ENCODE measurements around the gene NEK8.

The NEK8 gene

DNA sequence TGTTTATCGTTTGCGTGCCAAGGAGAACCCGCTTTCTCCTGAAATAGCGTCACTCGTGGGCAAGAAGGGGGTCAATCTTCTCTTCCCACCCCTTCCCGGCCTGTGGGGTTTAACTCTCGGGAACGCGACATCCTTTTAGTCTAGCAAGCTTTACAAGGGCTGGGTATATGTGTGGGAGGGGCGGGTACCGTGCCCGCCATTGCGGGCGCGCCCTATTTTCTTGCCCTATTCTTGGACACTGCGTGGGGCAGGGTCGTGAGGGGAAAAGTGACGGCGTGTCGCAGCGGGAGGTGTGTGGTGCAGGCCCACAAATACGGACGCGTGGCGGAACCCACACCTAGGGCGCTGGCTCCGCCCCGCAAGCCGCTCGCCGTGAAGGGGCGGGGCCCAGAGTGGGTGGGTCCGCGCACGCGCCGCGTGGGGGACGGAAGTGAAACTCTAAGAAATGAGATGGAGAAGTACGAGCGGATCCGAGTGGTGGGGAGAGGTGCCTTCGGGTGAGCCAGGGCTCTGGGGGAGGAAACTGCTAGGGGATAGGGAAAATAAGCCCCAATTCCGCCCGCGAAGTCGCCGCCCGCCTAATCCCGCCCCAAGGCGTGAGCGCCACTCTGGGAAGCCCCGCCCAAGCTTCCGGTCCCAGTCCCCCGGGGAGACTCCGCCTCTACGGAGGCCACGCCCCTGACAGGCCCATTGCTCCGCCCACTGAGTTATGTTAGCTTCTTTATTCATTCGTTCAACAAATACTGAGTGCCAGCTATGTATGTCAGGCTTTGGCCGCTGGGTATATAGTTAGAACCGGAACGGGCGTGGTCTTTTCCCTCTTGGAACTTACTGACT is at the start of gene NEK8:
TSS of gene NEK8 (plus strand) at position 425 of the 837 bp plus-strand sequence. CDS start at position 451, 26 bp downstream.
- no peak for DNase-seq (ENCODE audit: low read depth)

DNA sequence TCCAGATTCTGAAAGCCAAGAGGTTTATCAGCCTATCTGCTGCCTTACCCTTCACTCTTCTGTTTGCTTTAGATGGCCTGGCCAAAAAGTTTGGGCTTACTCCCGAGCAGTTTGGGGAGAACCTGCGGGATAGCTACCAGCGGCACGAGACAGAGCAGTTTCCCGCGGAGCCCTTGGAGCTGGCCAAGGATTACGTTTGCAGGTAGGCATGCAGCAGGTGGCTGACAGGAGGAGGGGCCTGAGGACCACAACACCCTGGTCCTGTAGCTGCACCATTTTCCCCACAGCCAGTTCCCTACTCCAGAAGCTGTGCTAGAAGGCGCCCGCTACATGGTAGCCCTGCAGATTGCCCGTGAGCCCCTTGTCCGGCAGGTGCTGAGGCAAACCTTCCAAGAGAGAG is 45.9 kb upstream of the NEK8 start:
- DNase-seq (ENCODE audit: low read depth): no peak

DNA sequence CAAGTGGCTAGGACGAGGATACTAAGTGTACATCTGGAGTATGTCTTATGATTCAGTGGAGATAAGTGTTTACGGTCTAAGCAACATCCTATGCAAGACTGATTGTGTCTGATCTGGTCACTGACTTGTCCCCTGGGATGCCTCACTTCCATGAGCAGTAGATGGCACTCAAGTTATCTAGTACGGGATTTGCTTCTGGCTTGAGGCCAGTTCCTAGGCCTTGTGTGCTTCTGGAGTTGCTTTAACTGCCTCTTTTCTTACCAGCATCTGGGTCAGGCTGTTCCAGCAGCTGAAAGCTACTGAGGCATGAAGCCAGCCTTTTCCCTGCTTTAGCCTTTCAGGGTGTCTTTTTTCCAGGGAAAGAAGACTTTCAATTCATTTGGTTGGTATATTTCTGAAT is 43.6 kb upstream of the NEK8 start:
- DNase-seq (ENCODE audit: low read depth): no peak

DNA sequence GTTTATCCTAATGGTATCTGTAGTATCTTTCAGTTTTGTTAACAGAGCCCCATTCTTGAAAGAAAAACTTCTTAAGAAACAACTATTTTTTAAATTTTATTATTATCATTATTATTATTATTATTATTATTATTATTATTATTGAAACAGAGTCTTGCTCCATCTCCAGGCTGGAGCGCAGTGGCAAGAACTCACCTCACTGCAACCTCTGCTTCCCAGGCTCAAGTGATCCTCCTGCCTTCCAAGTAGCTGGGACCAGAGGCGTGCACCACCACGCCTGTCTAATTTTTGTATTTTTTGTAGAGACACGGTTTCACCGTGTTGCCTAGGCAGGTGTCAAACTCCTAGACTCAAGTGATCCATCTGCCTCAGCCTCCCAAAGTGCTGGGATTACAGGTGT is 43.2 kb upstream of the NEK8 start:
- no peak for DNase-seq (ENCODE audit: low read depth)

- DNase-seq (ENCODE audit: low read depth): no peak
These were observed 42.3 kb upstream of the NEK8 start for GRCh38 chr17:28686296-28686695.

DNA sequence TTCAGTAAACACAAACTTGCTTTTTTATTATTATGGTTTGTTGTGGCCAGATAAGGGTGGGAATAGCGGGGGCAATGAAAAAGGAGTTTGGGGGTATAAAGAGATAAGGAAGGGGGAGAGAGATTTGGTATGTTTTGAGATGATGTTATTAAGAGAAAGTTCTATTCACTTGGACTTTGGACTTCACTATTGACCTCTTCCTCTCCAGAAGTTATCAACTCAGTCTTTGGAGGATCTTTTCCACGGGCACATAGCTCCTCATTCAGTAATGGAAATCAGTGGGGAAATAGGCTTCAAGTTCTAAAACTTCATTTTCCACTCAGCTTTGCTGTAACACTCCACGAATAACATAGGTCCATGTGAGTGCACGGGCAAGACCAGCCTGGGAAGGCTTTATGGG is 40.1 kb upstream of the NEK8 start:
- DNase-seq (ENCODE audit: low read depth): no peak

DNA sequence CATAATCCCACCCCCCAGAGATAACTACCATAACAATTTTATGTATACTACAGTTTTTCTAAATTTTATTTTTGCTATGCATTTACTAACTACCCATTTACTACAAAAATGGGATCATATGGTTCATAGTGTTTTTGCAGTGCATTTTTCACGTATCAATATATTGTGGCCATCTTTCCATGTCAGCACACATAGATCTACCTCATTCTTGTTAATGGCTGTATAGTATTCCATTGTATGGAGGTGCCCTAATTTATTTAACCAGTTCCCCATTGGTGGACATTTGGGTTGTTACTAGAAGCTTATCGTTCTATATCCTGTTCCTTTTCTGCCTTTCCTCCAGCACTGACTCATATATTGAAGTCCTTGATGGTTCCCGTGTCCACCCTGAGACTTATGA is 39.6 kb upstream of the NEK8 start:
- no peak for DNase-seq (ENCODE audit: low read depth)

DNA sequence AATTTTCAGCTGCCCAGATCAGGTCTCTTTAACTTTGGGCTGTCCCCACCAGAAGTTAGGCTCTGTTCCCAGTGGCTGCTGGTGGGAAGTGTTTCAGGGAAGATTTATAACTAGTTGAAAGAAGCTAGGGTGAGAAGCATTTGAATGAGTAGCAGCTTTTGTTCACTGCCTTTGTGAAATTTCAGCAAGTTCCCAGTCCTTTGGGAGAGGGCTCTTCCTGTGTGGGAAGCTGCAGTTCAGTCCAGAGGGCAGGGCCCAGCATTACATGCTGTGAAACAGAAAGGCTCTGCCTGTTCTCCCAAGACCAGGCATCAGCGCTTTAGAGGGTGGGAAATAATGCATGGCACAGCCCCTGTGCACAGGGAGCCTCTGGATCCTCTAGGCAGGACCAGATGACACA is 34.7 kb upstream of the NEK8 start:
- no peak for DNase-seq (ENCODE audit: low read depth)

DNA sequence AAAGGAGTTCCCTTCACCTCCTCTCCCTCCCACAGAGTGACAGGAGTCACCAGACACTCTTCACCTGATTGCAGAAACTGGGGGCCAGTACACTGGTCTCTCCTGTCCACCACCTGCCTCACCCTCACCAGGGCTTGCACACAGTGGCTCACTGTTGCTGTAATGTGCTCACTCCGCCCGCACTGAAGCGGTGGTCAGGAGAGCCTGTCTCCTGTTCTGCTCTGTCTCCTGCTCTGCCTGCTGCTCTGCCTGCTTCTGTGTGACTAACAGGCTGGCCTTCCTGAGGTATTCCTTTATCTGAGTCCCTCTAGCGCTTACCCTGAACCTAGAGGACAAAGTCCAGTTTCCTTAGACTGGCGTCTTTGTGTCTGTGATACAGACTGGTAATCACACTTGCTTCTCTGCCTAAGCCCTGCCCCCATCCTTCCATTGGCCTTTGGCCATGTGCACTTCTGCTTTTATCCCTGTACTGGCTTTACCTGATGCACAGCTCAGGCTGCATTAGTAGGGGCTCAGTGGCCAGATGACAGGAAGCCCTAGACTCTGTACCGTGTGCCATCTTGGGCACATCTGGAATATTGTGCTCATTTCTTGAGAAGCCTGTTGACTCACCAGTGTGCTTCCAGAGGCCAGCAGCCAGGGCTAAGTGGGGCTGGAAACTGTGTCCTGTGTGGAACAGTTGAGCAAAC is 30.2 kb upstream of the NEK8 start:
- DNase-seq (ENCODE audit: low read depth): no peak

DNA sequence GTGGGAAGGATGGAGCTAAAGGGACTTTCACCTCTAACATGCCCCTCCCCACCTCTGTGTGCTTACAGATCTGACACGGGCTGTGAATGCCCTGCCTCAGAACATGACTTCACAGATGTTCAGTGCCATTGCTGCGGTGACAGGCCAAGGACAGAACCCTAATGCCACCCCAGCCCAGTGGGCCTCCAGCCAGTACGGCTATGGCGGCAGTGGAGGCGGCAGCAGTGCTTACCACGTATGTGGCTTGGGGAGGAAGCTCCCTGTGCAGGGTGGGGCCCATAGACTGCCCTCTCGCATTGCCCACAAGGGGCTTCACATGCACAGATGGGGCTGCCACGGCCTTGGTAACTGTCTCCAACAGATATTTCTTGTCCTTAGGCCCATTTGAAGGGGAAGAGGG is 28.3 kb upstream of the NEK8 start:
- DNase-seq (ENCODE audit: low read depth): no peak

GRCh38 chr17:28700830-28701492 is 27.6 kb upstream of the NEK8 start:
- no peak for DNase-seq (ENCODE audit: low read depth)

DNA sequence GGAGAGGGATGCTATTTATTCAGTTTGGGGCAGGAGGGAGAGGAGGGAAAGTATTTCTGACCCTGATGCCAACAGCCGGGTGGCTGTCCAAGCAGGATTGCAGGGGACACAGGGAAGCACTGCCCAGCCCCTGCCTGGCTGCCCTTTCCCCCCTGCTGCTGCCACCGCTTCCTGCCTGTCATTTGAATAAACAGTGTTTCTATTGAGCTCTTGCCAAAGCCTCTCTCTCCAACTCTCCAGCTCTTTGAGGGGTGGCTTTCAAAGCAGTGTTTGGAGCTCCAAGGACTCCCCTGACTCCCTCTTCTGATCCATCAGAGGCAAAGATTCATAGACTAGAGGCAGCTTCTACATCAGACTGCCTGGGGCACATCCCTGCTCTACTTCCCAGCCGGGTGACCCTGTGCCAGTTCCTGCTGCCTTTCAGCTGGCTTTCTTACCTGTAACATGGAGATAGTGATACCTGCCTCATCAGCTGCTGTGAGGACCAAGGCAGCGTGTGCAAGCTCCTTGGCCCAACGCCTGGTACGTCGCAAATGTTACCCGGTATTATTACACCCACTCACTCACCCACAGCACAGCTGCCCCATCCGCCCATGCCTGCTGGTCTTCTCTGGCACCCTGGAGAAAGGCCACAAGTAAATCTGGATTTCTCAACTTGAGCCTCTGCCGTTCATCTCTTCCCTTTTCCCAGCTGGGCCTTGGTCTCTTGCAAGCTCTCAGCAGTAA is 26.4 kb upstream of the NEK8 start:
- no peak for DNase-seq (ENCODE audit: low read depth)

- no peak for DNase-seq (ENCODE audit: low read depth)
These were observed 25.8 kb upstream of the NEK8 start for GRCh38 chr17:28702752-28703150.

GRCh38 chr17:28703552-28704218 is 24.9 kb upstream of the NEK8 start:
- no peak for DNase-seq (ENCODE audit: low read depth)

DNA sequence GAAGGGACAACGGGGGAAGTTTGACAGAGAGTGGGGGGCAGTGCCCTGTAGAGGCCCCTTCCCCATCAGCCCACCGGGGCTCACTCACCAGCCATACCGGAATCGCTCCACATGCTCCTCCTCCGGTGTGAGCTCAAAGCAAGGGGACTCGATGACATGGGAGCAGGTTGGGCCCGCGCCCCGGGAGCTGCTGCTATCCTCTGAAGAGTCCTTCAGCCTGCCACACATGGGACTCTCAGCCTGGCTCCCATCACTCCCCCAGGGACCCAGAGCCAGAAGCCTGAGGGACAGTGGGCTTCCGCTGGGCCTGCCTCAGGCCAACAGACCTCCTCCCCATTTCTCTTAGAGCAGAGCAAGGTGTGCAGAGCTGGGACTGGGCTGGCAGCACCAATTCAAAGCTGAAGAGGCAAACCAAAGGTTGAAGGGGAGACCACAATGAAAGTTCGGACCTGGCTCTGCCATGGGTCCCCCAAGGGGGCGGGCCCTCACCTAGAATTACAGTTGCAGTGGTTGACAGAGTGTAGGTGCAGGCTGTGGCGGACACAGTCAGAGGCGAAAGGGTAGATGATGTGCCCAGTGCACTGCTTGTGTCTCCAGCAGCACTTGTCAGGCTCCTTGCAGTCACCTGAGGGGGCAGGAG is 24.2 kb upstream of the NEK8 start:
- DNase-seq (ENCODE audit: low read depth): no peak

DNA sequence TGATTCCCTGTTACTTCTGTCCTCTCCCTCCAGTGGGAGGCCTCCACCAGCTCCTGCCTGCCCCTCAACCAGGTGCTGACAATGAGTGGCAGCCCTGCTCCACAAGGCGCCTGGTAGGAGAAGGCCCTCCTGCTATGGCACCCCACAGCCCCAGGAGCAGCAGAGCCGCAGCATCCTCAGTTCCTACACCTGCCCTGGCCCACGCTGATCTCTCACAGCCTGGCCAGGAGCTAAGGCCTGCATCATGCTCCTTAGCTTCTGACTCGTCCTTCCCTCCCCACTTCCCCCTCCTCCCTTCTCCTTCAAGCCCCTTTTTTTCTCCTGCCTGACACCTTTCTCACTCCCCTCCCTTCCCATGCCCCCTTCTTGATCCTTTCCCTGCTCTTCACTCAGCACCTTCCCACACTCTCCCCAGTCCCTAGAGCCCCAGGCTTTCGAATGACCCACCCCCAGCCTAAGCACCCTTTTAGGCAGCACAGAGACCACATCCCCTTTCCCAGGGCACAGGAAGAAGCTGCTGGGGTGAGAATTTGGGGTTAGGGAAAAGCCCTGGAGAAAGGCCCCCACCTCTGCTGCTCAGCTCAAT is 23.4 kb upstream of the NEK8 start:
- no peak for DNase-seq (ENCODE audit: low read depth)

GRCh38 chr17:28705728-28706334 is 22.8 kb upstream of the NEK8 start:
- no peak for DNase-seq (ENCODE audit: low read depth)

DNA sequence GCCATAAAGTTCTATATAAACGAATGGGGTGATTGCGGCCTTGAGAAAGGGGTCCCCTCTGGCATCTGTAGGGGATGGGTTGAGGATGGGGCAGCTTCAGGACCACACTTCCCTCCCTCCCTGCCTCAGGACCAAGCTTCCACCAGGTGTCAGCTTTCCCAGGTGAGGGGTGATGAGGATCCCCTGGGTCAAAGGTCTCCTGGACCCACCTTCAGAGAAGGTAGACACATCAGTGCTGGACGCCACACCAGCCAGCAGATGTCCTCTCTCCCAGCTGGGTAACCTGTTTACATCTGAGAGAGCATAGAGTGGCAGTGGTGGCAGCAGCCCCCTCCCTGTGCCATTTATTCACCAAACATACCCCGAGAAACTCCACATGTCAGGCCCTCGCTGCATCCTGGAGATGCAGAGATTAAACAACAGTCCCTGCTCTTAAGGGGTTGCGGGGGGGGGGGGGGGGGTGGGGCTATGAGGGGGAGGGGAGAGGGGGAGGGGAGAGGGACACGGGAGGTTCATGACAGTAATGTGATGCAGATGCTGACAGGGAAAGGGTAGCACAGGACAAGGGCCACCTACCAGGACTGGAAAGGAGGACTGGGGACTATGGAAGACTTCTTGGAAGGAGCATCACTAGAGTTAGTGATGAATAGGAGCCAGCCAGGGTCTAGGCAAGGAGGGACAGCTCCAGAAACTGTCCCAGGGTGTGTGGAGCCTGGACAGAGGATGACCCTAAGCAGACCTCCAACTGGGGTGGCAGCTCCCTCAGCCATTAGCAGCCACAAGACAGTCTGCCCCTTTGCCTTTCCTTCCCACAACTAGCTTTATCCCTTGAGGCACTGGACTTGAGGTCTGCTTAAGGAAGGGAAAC is 21.9 kb upstream of the NEK8 start:
- no peak for DNase-seq (ENCODE audit: low read depth)

DNA sequence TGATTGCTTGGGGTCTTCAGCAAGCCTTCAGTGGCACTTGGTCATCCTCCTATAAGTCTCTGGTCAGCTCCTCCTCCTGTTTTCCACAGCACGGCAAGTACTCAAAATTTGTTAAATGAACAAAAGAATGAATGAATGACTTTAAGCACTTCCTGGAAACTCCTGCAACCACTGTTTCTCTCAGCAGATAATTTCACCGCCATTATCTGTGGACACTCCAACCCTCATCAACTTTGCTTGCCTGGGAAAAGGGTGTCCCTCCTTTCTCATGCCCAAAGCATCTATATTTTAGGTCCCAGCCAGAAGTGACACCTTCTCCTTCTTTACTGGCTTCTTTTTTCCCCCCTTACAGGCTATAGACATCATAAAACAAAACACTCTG is 21.3 kb upstream of the NEK8 start:
- no peak for DNase-seq (ENCODE audit: low read depth)

Data from HS-5 (cell line).